ENCODE measurements around the gene SYTL3. TPM values are rescaled to one million over a fixed set of nuclear protein-coding genes. Genes with fewer than 3 reads are reported as not detected.
"Not testable (repeated sequence)": the region's sequence is repeated elsewhere in the genome, so short reads cannot be mapped to it uniquely, and the experiment has no call there.

Gene SYTL3
- total RNA-seq, 2 experiments from 2014 or later: 151 to 163 TPM

- Mint-ChIP-seq H3K4me3 (no peak overlapping the region), H3K9me3 (no peaks in the 10 kb centered on the region), H3K27me3 (no peaks in the 10 kb centered on the region), H3K4me1 (ENCODE audit: low read depth) (peaks cover 42% of the 10 kb centered on the region), H3K27ac (no peak overlapping the region), H3K36me3 (ENCODE audit: low read depth) (peaks cover 74% of the 10 kb centered on the region)
- ATAC-seq (no peak), DNase-seq (no peak)
- CTCF ChIA-PET: no interaction called here
- intact Hi-C loops (cut with micrococcal nuclease): no loop called here
- POLR2A ChIA-PET: interaction anchor here (1.1 kb wide), 1 partner anchor 15 kb away, joined by 5 read pairs; no protein-coding TSS in a partner anchor
- no peak for TF ChIP-seq CTCF (IDR thresholded peaks at IDR 0.05)
Observed at GRCh38 chr6:158787395-158787794, 137.5 kb downstream of the SYTL3 start.

GRCh38 chr6:158789115-158789917, 139.5 kb downstream of the SYTL3 start:
- H3K27me3 Mint-ChIP-seq: no peaks in the 10 kb centered on the region
- intact Hi-C loops (cut with micrococcal nuclease): no loop called here
- no peak for TF ChIP-seq CTCF (IDR thresholded peaks at IDR 0.05)
- DNase-seq: peak; percentile 66
- no peaks in the 10 kb centered on the region for H3K9me3 Mint-ChIP-seq
- CTCF ChIA-PET: interaction anchor here (0.7 to 2.4 kb wide), 19 partner anchors 8 to 575 kb away, joined by 3 to 14 read pairs (median 4); no protein-coding TSS in a partner anchor
- peaks cover 68% of the 10 kb centered on the region for H3K36me3 Mint-ChIP-seq (ENCODE audit: low read depth)
- peak; percentile 85 for ATAC-seq
- POLR2A ChIA-PET: interaction anchor here (0.6 to 2.1 kb wide), 8 partner anchors 16 to 199 kb away, joined by 3 to 10 read pairs (median 4); no protein-coding TSS in a partner anchor
- H3K4me3 Mint-ChIP-seq: peak overlapping the region; percentile 43
- H3K27ac Mint-ChIP-seq: peak overlapping the region; percentile 80
- H3K4me1 Mint-ChIP-seq (ENCODE audit: low read depth): peaks cover 59% of the 10 kb centered on the region

- ChIA-PET POLR2A (interaction anchor here (1.3 kb wide), 1 partner anchor 150 kb away, joined by 3 read pairs; no protein-coding TSS in a partner anchor), CTCF (interaction anchor here (1.3 to 5.4 kb wide), 3 partner anchors 28 to 182 kb away, joined by 3 to 34 read pairs (median 12); partner anchors contain the start of gene EZR)
- ATAC-seq (no peak), DNase-seq (no peak)
- intact Hi-C loops (cut with micrococcal nuclease): loop anchor here (5.0 kb wide), 1 partner anchor 181 kb away; no protein-coding TSS in a partner anchor
- Mint-ChIP-seq H3K4me1 (ENCODE audit: low read depth) (peaks cover 72% of the 10 kb centered on the region), H3K9me3 (no peaks in the 10 kb centered on the region), H3K27ac (peak overlapping the region; percentile 80), H3K36me3 (ENCODE audit: low read depth) (peaks cover 67% of the 10 kb centered on the region), H3K27me3 (no peaks in the 10 kb centered on the region), H3K4me3 (no peak overlapping the region)
- no peak for TF ChIP-seq CTCF (IDR thresholded peaks at IDR 0.05)
Observed at GRCh38 chr6:158791274-158791855, 141.5 kb downstream of the SYTL3 start.

GRCh38 chr6:158792505-158792904, 142.7 kb downstream of the SYTL3 start:
- not testable (repeated sequence) for H3K27me3 Mint-ChIP-seq

GRCh38 chr6:158793432-158793831, 143.6 kb downstream of the SYTL3 start:
- intact Hi-C loops (cut with micrococcal nuclease): loop anchor here (5.0 kb wide), 1 partner anchor 179 kb away; no protein-coding TSS in a partner anchor
- H3K27me3 Mint-ChIP-seq: no peaks in the 10 kb centered on the region
- ChIA-PET CTCF (interaction anchor here (0.6 to 5.4 kb wide), 24 partner anchors 10 to 341 kb away, joined by 3 to 34 read pairs (median 3); partner anchors contain the start of gene RSPH3), POLR2A (interaction anchor here (0.9 to 1.1 kb wide), 2 partner anchors 14 to 177 kb away, joined by 3 read pairs; no protein-coding TSS in a partner anchor)
- DNase-seq (peak; percentile 50), ATAC-seq (peak; percentile 65)
- peak; percentile 58 for TF ChIP-seq CTCF (IDR thresholded peaks at IDR 0.05)
- no peak overlapping the region for H3K4me3 Mint-ChIP-seq
- H3K4me1 Mint-ChIP-seq (ENCODE audit: low read depth): peaks cover 88% of the 10 kb centered on the region
- H3K36me3 Mint-ChIP-seq (ENCODE audit: low read depth): peaks cover 67% of the 10 kb centered on the region
- no peaks in the 10 kb centered on the region for H3K9me3 Mint-ChIP-seq
- peak overlapping the region; percentile 70 for H3K27ac Mint-ChIP-seq

More at GRCh38 chr6:158792505-158792904, 142.7 kb downstream of the SYTL3 start:
- CTCF ChIA-PET: interaction anchor here (0.8 to 5.4 kb wide), 14 partner anchors 11 to 342 kb away, joined by 3 to 34 read pairs (median 4); no protein-coding TSS in a partner anchor
- not testable (repeated sequence) for H3K9me3 Mint-ChIP-seq, ATAC-seq, DNase-seq, H3K4me3 Mint-ChIP-seq
- Mint-ChIP-seq H3K4me1 (ENCODE audit: low read depth) (peaks cover 84% of the 10 kb centered on the region), H3K36me3 (ENCODE audit: low read depth) (peaks cover 69% of the 10 kb centered on the region), H3K27ac (peak overlapping the region; percentile 69)
- POLR2A ChIA-PET: interaction anchor here (0.9 to 1.3 kb wide), 3 partner anchors 15 to 178 kb away, joined by 3 read pairs; no protein-coding TSS in a partner anchor
- intact Hi-C loops (cut with micrococcal nuclease): loop anchor here (5.0 kb wide), 1 partner anchor 180 kb away; no protein-coding TSS in a partner anchor
